GM23338 (cell line): ENCODE data around the gene CACNA1D.

Experiments used
- CREB1 ChIP-seq: fragments of 250-450 bp; sonication (Bioruptor Pico); IDR thresholded peaks from 2 replicates; pipeline ENCODE4 v1.5.0; 2020; ENCODE audit warnings: low read depth, mild to moderate bottlenecking, moderate library complexity
- CTCF ChIP-seq, 2 experiments: fragments of 200-600 bp in 1 of 2; sonication (generic) in 1 of 2; conservative IDR thresholded peaks; 2 replicates each; pipeline versions ENCODE4 v1.5.1 to v1.6.1; 2016 to 2017; ENCODE audit warnings: antibody characterized with exemption in 2 of 2, low read depth in 2 of 2, mild to moderate bottlenecking in 2 of 2, moderate library complexity in 1 of 2
- EZH2 ChIP-seq: fragments of 200-600 bp; sonication (generic); IDR thresholded peaks from one replicate; pipeline ENCODE4 v1.8.0; 2017; ENCODE audit warnings: antibody characterized with exemption, mild to moderate bottlenecking, low read depth; ENCODE audit not compliant: unreplicated experiment
- EZH2phosphoT487 ChIP-seq: fragments of 200-600 bp; sonication (generic); IDR thresholded peaks from one replicate; pipeline ENCODE4 v1.8.1; 2018; ENCODE audit warnings: antibody characterized with exemption; ENCODE audit not compliant: unreplicated experiment
- POLR2AphosphoS5 ChIP-seq: IDR thresholded peaks from 2 replicates; pipeline ENCODE4 v1.6.1; 2016; ENCODE audit warnings: antibody characterized with exemption, low read depth

- TF ChIP-seq EZH2 (no peak), EZH2phosphoT487 (no peak), CTCF (conservative IDR thresholded peaks at IDR 0.05; ENCODE audit: low read depth in 2 of 2) (no peak), POLR2AphosphoS5 (no peak), CREB1 (no peak)
Observed at GRCh38 chr3:53506763-53507145, 12.3 kb downstream of the CACNA1D start.
